Panc1 (cell line): ENCODE results near the gene PGBD5. TPM values are rescaled to one million over a fixed set of nuclear protein-coding genes. Genes with fewer than 3 reads are reported as not detected.

ENCODE experiments used
- ATAC-seq: fragments of 200-7000 bp; cut with Tn5 transposase; 2 replicates; pipeline ENCODE4 v1.9.1; 2020; ENCODE audit warnings: mild to moderate bottlenecking, moderate library complexity
- BruUV-seq: library from RNA; stranded (reverse); fragments of 400-500 nt; replicated peaks from 2 replicates; lab custom pipeline; 2021; lab: Mats Ljungman, UMichigan
- CTCF ChIA-PET: fragments of 300-600 bp; sonication (Branson Sonifier 250); formaldehyde crosslinking; loops from one replicate; lab custom pipeline; 2022; ENCODE audit warnings: antibody characterized with exemption; lab: Charles Lee
- POLR2A ChIA-PET: fragments of 300-600 bp; sonication (Branson Sonifier 250); formaldehyde crosslinking; loops from one replicate; lab custom pipeline; 2022; ENCODE audit warnings: antibody characterized with exemption; lab: Charles Lee
- DNase-seq: peaks from one replicate; pipeline ENCODE4 v3.0.0-alpha.2; 2010; ENCODE audit warnings: low read depth, low spot score
- H3K27ac ChIP-seq: 2 replicates; pipeline ENCODE4 v1.5.1; 2011; ENCODE audit warnings: mild to moderate bottlenecking, low read length, inconsistent platforms
- H3K27me3 ChIP-seq: fragments of 200-500 bp; sonication (Bioruptor generic); 2 replicates; pipeline ENCODE4 v1.6.0; 2014; ENCODE audit warnings: low read length, inconsistent platforms; ENCODE audit not compliant: control insufficient read depth, insufficient read depth
- H3K36me3 ChIP-seq: fragments of 200-500 bp; sonication (Bioruptor generic); 2 replicates; pipeline ENCODE4 v1.5.1; 2014; ENCODE audit warnings: inconsistent platforms, mild to moderate bottlenecking, low read length, moderate library complexity; ENCODE audit not compliant: control insufficient read depth, insufficient read depth
- H3K4me1 ChIP-seq: 2 replicates; pipeline ENCODE4 v1.5.1; 2011; ENCODE audit warnings: inconsistent platforms, mild to moderate bottlenecking, low read length, moderate library complexity; ENCODE audit not compliant: control insufficient read depth, insufficient read depth
- H3K4me3 ChIP-seq, 2 experiments: 2 replicates each; pipeline ENCODE4 v1.5.1; 2011 to 2012; ENCODE audit warnings: low read depth in 2 of 2, low read length in 2 of 2, mild to moderate bottlenecking in 2 of 2, inconsistent platforms in 1 of 2, moderate library complexity in 1 of 2
- H3K9me3 ChIP-seq: fragments of 200-500 bp; sonication (Bioruptor generic); 2 replicates; pipeline ENCODE4 v1.5.1; 2014; ENCODE audit warnings: low read depth, mild to moderate bottlenecking, inconsistent platforms, low read length, moderate library complexity; ENCODE audit not compliant: control insufficient read depth, insufficient read depth
- CTCF ChIP-seq: fragments of 450-650 bp; IDR thresholded peaks from 2 replicates; pipeline ENCODE4 v1.5.1; 2017; ENCODE audit warnings: mild to moderate bottlenecking
- POLR2AphosphoS5 ChIP-seq: IDR thresholded peaks from 2 replicates; pipeline ENCODE4 v1.6.1; 2012; ENCODE audit warnings: mild to moderate bottlenecking, low read depth, low read length, moderate library complexity
- REST ChIP-seq, 2 experiments: IDR thresholded peaks; 2 replicates each; pipeline ENCODE4 v1.6.1; 2011 to 2012; ENCODE audit warnings: low read depth in 2 of 2, control low read depth in 1 of 2, low read length in 1 of 2, mild to moderate bottlenecking in 1 of 2, moderate library complexity in 1 of 2; ENCODE audit not compliant: insufficient read depth in 1 of 2
- SIN3A ChIP-seq: IDR thresholded peaks from 2 replicates; pipeline ENCODE4 v1.6.1; 2012; ENCODE audit warnings: low read depth, mild to moderate bottlenecking, low read length, moderate library complexity, borderline replicate concordance; ENCODE audit not compliant: insufficient read depth
- TCF7L2 ChIP-seq: IDR thresholded peaks from 2 replicates; pipeline ENCODE4 v1.6.1; 2011; ENCODE audit warnings: mild to moderate bottlenecking, low read depth, low read length, inconsistent platforms
- in situ Hi-C: cut with HindIII; loops from 2 replicates; pipeline ENCODE4 v1.10.0; 2016; ENCODE audit warnings: low sequenced_read_pairs, low pct_unique_long_range_greater_than_20kb
- intact Hi-C: fragments of 100-400 bp; cut with micrococcal nuclease; formaldehyde crosslinking; loops from one replicate; pipeline ENCODE4 v1.10.0; 2022; ENCODE audit not compliant: unreplicated experiment
- total RNA-seq: library from RNA; stranded (reverse); gene quantifications from one replicate; pipeline ENCODE4 v1.2.1, GENCODE V29; 2021; ENCODE audit not compliant: unreplicated experiment

PGBD5 gene
- total RNA-seq, 1 experiment from 2014 or later, result 0.05 TPM

GRCh38 chr1:230414102-230414501 lies 12.0 kb downstream of the PGBD5 start:
- in situ Hi-C loops, result no loop called here
- TF ChIP-seq SIN3A, result no peak
- TF ChIP-seq REST (IDR thresholded peaks at IDR 0.05; ENCODE audit: insufficient read depth in 1 of 2, low read depth in 2 of 2, low read length in 1 of 2), result no peak
- TF ChIP-seq TCF7L2, result no peak
- TF ChIP-seq CTCF, result no peak
- no peak for TF ChIP-seq POLR2AphosphoS5
- intact Hi-C loops, result no loop called here
- ChIA-PET POLR2A (no interaction called here), CTCF (no interaction called here)
- no peak for ATAC-seq
- no peak overlapping the region for H3K4me3 ChIP-seq
- no peaks in the 10 kb centered on the region for H3K4me1 ChIP-seq
- H3K27me3 ChIP-seq, result peaks cover 21% of the 10 kb centered on the region
- H3K36me3 ChIP-seq, result no peaks in the 10 kb centered on the region
- H3K27ac ChIP-seq, result no peak overlapping the region
- no peaks in the 10 kb centered on the region for H3K9me3 ChIP-seq
- no peak for DNase-seq
- BruUV-seq, result no TSS peak

- Histone ChIP-seq H3K9me3 (no peaks in the 10 kb centered on the region), H3K4me1 (no peaks in the 10 kb centered on the region), H3K4me3 (no peak overlapping the region), H3K36me3 (no peaks in the 10 kb centered on the region), H3K27me3 (peaks cover 22% of the 10 kb centered on the region), H3K27ac (no peak overlapping the region)
- in situ Hi-C loops, result no loop called here
- no TSS peak for BruUV-seq
- no peak for ATAC-seq
- intact Hi-C loops, result no loop called here
- DNase-seq, result no peak
- ChIA-PET POLR2A (no interaction called here), CTCF (no interaction called here)
- no peak for TF ChIP-seq SIN3A
- TF ChIP-seq REST (IDR thresholded peaks at IDR 0.05; ENCODE audit: insufficient read depth in 1 of 2, low read depth in 2 of 2, low read length in 1 of 2), result no peak
- TF ChIP-seq TCF7L2, result no peak
- TF ChIP-seq CTCF, result no peak
- no peak for TF ChIP-seq POLR2AphosphoS5
These were observed 13.1 kb downstream of the PGBD5 start for GRCh38 chr1:230413061-230413460.
